ENCODE measurements around the gene EMD.

The EMD gene

GRCh38 chrX:154355776-154356140, 23.3 kb upstream of the EMD start:
- Histone ChIP-seq H3K4ac (ENCODE audit: low read length) (no peak overlapping the region), H2BK5ac (ENCODE audit: low read length) (no peak overlapping the region), H3K18ac (ENCODE audit: low read length) (no peak overlapping the region), H3K4me1 (ENCODE audit: control insufficient read depth in 2 of 2, insufficient read depth in 1 of 2, low read depth in 1 of 2, low read length in 2 of 2) (no peaks in the 10 kb centered on the region), H3K4me2 (ENCODE audit: insufficient read depth, low read length, poor library complexity, severe bottlenecking) (no peak overlapping the region), H2AFZ (ENCODE audit: low read length) (no peak overlapping the region), H3K9ac (ENCODE audit: low read depth, low read length, poor library complexity) (no peak overlapping the region), H3K23ac (ENCODE audit: low read depth, low read length, poor library complexity) (no peak overlapping the region), H3K27me3 (ENCODE audit: control insufficient read depth in 3 of 3, insufficient read depth in 3 of 3, low read depth in 1 of 3, low read length in 3 of 3) (peaks cover 0 to 2% (median 0%) of the 10 kb centered on the region in 3 experiments), H4K8ac (ENCODE audit: low read depth, low read length) (no peak overlapping the region), H3K14ac (ENCODE audit: low read length) (no peak overlapping the region), H3K27ac (replicated peaks; ENCODE audit: low read length) (no peak overlapping the region), H4K91ac (ENCODE audit: low read depth, low read length, poor library complexity) (no peak overlapping the region), H3K36me3 (replicated peaks in 1 of 2; ENCODE audit: control insufficient read depth in 2 of 2, insufficient read depth in 2 of 2, low read length in 2 of 2) (peaks cover 76 to 100% of the 10 kb centered on the region in 2 donors), H2BK12ac (ENCODE audit: low read length) (no peak overlapping the region), H2BK15ac (ENCODE audit: low read length) (no peak overlapping the region), H3K4me3 (ENCODE audit: low read length in 2 of 2) (no peak overlapping the region), H2AK5ac (ENCODE audit: low read depth, low read length) (no peak overlapping the region), H3K79me1 (ENCODE audit: low read depth, low read length) (peaks cover 26% of the 10 kb centered on the region), H2BK120ac (ENCODE audit: low read depth, low read length) (no peak overlapping the region), H3K9me3 (replicated peaks in 1 of 2; ENCODE audit: control insufficient read depth in 2 of 2, insufficient read depth in 1 of 2, low read depth in 1 of 2, low read length in 2 of 2) (no peaks in the 10 kb centered on the region)
- DNase-seq (ENCODE audit: low spot score), result no peak
- WGBS, 2 donors (ENCODE audit: extremely low coverage in 2 of 2, insufficient read length in 2 of 2, insufficient replicate concordance in 1 of 2), result no CpG with 5 or more reads among the region's 12 CpGs

- Histone ChIP-seq H3K4me3 (ENCODE audit: low read length in 2 of 2) (no peak overlapping the region), H3K79me1 (ENCODE audit: low read depth, low read length) (peaks cover 26% of the 10 kb centered on the region), H4K8ac (ENCODE audit: low read depth, low read length) (no peak overlapping the region), H2BK12ac (ENCODE audit: low read length) (no peak overlapping the region), H2BK15ac (ENCODE audit: low read length) (no peak overlapping the region), H3K27ac (replicated peaks; ENCODE audit: low read length) (no peak overlapping the region), H3K18ac (ENCODE audit: low read length) (no peak overlapping the region), H3K27me3 (ENCODE audit: control insufficient read depth in 3 of 3, insufficient read depth in 3 of 3, low read depth in 1 of 3, low read length in 3 of 3) (peaks cover 0 to 2% (median 0%) of the 10 kb centered on the region in 3 experiments), H3K36me3 (replicated peaks in 1 of 2; ENCODE audit: control insufficient read depth in 2 of 2, insufficient read depth in 2 of 2, low read length in 2 of 2) (peaks cover 76 to 98% of the 10 kb centered on the region in 2 donors), H2BK5ac (ENCODE audit: low read length) (no peak overlapping the region), H2BK120ac (ENCODE audit: low read depth, low read length) (no peak overlapping the region), H3K9me3 (replicated peaks in 1 of 2; ENCODE audit: control insufficient read depth in 2 of 2, insufficient read depth in 1 of 2, low read depth in 1 of 2, low read length in 2 of 2) (no peaks in the 10 kb centered on the region), H2AFZ (ENCODE audit: low read length) (no peak overlapping the region), H3K4me2 (ENCODE audit: insufficient read depth, low read length, poor library complexity, severe bottlenecking) (no peak overlapping the region), H3K9ac (ENCODE audit: low read depth, low read length, poor library complexity) (no peak overlapping the region), H4K91ac (ENCODE audit: low read depth, low read length, poor library complexity) (no peak overlapping the region), H3K23ac (ENCODE audit: low read depth, low read length, poor library complexity) (no peak overlapping the region), H3K14ac (ENCODE audit: low read length) (no peak overlapping the region), H3K4me1 (ENCODE audit: control insufficient read depth in 2 of 2, insufficient read depth in 1 of 2, low read depth in 1 of 2, low read length in 2 of 2) (no peaks in the 10 kb centered on the region), H3K4ac (ENCODE audit: low read length) (no peak overlapping the region), H2AK5ac (ENCODE audit: low read depth, low read length) (no peak overlapping the region)
- no peak for DNase-seq (ENCODE audit: low spot score)
- WGBS, 2 donors (ENCODE audit: extremely low coverage in 2 of 2, insufficient read length in 2 of 2, insufficient replicate concordance in 1 of 2), result no CpG with 5 or more reads among the region's 13 CpGs
Observed at GRCh38 chrX:154356596-154356995, 22.5 kb upstream of the EMD start.

GRCh38 chrX:154357205-154357604, 21.9 kb upstream of the EMD start:
- H3K9me3 ChIP-seq (replicated peaks in 1 of 2; ENCODE audit: control insufficient read depth in 2 of 2, insufficient read depth in 1 of 2, low read depth in 1 of 2, low read length in 2 of 2), result no peaks in the 10 kb centered on the region
- no peak overlapping the region for H3K4ac ChIP-seq (ENCODE audit: low read length)
- H2AFZ ChIP-seq (ENCODE audit: low read length), result no peak overlapping the region
- WGBS, 2 donors (ENCODE audit: extremely low coverage in 2 of 2, insufficient read length in 2 of 2, insufficient replicate concordance in 1 of 2), result no CpG with 5 or more reads among the region's 27 CpGs
- no peak overlapping the region for H4K91ac ChIP-seq (ENCODE audit: low read depth, low read length, poor library complexity)
- no peak overlapping the region for H3K14ac ChIP-seq (ENCODE audit: low read length)
- H3K4me1 ChIP-seq (ENCODE audit: control insufficient read depth in 2 of 2, insufficient read depth in 1 of 2, low read depth in 1 of 2, low read length in 2 of 2), result no peaks in the 10 kb centered on the region
- peaks cover 28% of the 10 kb centered on the region for H3K79me1 ChIP-seq (ENCODE audit: low read depth, low read length)
- H3K27me3 ChIP-seq (ENCODE audit: control insufficient read depth in 3 of 3, insufficient read depth in 3 of 3, low read depth in 1 of 3, low read length in 3 of 3), result peaks cover 0 to 2% (median 0%) of the 10 kb centered on the region in 3 experiments
- no peak overlapping the region for H3K27ac ChIP-seq (replicated peaks; ENCODE audit: low read length)
- H3K18ac ChIP-seq (ENCODE audit: low read length), result no peak overlapping the region
- H2AK5ac ChIP-seq (ENCODE audit: low read depth, low read length), result no peak overlapping the region
- no peak overlapping the region for H3K4me3 ChIP-seq (ENCODE audit: low read length in 2 of 2)
- DNase-seq (ENCODE audit: low spot score), result no peak
- no peak overlapping the region for H3K23ac ChIP-seq (ENCODE audit: low read depth, low read length, poor library complexity)
- no peak overlapping the region for H2BK5ac ChIP-seq (ENCODE audit: low read length)
- H3K36me3 ChIP-seq (replicated peaks in 1 of 2; ENCODE audit: control insufficient read depth in 2 of 2, insufficient read depth in 2 of 2, low read length in 2 of 2), result peaks cover 77 to 98% of the 10 kb centered on the region in 2 donors
- H3K9ac ChIP-seq (ENCODE audit: low read depth, low read length, poor library complexity), result no peak overlapping the region
- H2BK120ac ChIP-seq (ENCODE audit: low read depth, low read length), result no peak overlapping the region
- H4K8ac ChIP-seq (ENCODE audit: low read depth, low read length), result no peak overlapping the region
- H2BK15ac ChIP-seq (ENCODE audit: low read length), result no peak overlapping the region
- no peak overlapping the region for H2BK12ac ChIP-seq (ENCODE audit: low read length)
- H3K4me2 ChIP-seq (ENCODE audit: insufficient read depth, low read length, poor library complexity, severe bottlenecking), result no peak overlapping the region

GRCh38 chrX:154358011-154358410, 21.1 kb upstream of the EMD start:
- no CpG with 5 or more reads among the region's 11 CpGs for WGBS, 2 donors (ENCODE audit: extremely low coverage in 2 of 2, insufficient read length in 2 of 2, insufficient replicate concordance in 1 of 2)
- no peak overlapping the region for H2BK120ac ChIP-seq (ENCODE audit: low read depth, low read length)
- no peaks in the 10 kb centered on the region for H3K4me1 ChIP-seq (ENCODE audit: control insufficient read depth in 2 of 2, insufficient read depth in 1 of 2, low read depth in 1 of 2, low read length in 2 of 2)
- H2AK5ac ChIP-seq (ENCODE audit: low read depth, low read length), result no peak overlapping the region
- no peak for DNase-seq (ENCODE audit: low spot score)
- H3K14ac ChIP-seq (ENCODE audit: low read length), result no peak overlapping the region
- no peak overlapping the region for H3K27ac ChIP-seq (replicated peaks; ENCODE audit: low read length)
- H4K91ac ChIP-seq (ENCODE audit: low read depth, low read length, poor library complexity), result no peak overlapping the region
- peaks cover 78 to 98% of the 10 kb centered on the region in 2 donors for H3K36me3 ChIP-seq (replicated peaks in 1 of 2; ENCODE audit: control insufficient read depth in 2 of 2, insufficient read depth in 2 of 2, low read length in 2 of 2)
- no peak overlapping the region for H2BK12ac ChIP-seq (ENCODE audit: low read length)
- no peak overlapping the region for H3K4me2 ChIP-seq (ENCODE audit: insufficient read depth, low read length, poor library complexity, severe bottlenecking)
- peaks cover 0 to 2% (median 0%) of the 10 kb centered on the region in 3 experiments for H3K27me3 ChIP-seq (ENCODE audit: control insufficient read depth in 3 of 3, insufficient read depth in 3 of 3, low read depth in 1 of 3, low read length in 3 of 3)
- no peak overlapping the region for H3K18ac ChIP-seq (ENCODE audit: low read length)
- H3K4ac ChIP-seq (ENCODE audit: low read length), result no peak overlapping the region
- peak overlapping the region; percentile 82 for H4K8ac ChIP-seq (ENCODE audit: low read depth, low read length)
- no peak overlapping the region for H3K4me3 ChIP-seq (ENCODE audit: low read length in 2 of 2)
- H2AFZ ChIP-seq (ENCODE audit: low read length), result no peak overlapping the region
- H2BK15ac ChIP-seq (ENCODE audit: low read length), result no peak overlapping the region
- peaks cover 32% of the 10 kb centered on the region for H3K79me1 ChIP-seq (ENCODE audit: low read depth, low read length)
- no peak overlapping the region for H3K23ac ChIP-seq (ENCODE audit: low read depth, low read length, poor library complexity)
- H2BK5ac ChIP-seq (ENCODE audit: low read length), result no peak overlapping the region
- H3K9ac ChIP-seq (ENCODE audit: low read depth, low read length, poor library complexity), result no peak overlapping the region
- no peaks in the 10 kb centered on the region for H3K9me3 ChIP-seq (replicated peaks in 1 of 2; ENCODE audit: control insufficient read depth in 2 of 2, insufficient read depth in 1 of 2, low read depth in 1 of 2, low read length in 2 of 2)
